ENCODE data around the gene ZBTB1. TPM values are rescaled to one million over a fixed set of nuclear protein-coding genes. Genes with fewer than 3 reads are reported as not detected.
"Not testable (repeated sequence)": the region's sequence is repeated elsewhere in the genome, so short reads cannot be mapped to it uniquely, and the experiment has no call there.

The ZBTB1 gene
- total and polyA plus RNA-seq, 10 of the 15 experiments (the other 5 are each of a cell fraction or from before 2014, with no cell fraction given), result 12.3 to 127 (median 40.0) TPM

DNA sequence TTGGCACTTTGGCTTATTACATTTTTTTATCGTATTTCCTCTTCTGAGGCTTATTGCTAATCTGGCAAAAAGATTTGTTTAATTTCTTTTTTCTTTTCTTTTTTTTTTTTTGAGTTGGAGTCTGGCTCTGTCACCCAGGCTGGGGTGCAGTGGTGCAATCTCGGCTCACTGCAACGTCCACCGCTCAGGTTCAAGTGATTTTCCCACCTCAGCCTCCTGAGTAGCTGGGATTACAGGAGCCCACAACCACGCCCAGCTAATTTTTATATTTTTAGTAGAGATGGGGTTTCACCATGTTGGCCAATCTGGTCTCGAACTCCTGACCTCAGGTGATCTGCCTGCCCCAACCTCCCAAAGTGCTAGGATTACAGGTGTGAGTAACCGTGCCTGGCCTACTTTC is 65.1 kb downstream of the ZBTB1 start:
- H4K20me1 ChIP-seq (ENCODE audit: control insufficient read depth, insufficient read depth); H3K79me2 ChIP-seq (ENCODE audit: control insufficient read depth, insufficient read depth, low read length); H3K9ac ChIP-seq (ENCODE audit: control insufficient read depth, insufficient read depth, low read length); BruUV-seq (replicated peaks); H3K4me1 ChIP-seq (ENCODE audit: control insufficient read depth, insufficient read depth, low read length); H3K36me3 ChIP-seq (ENCODE audit: control insufficient read depth in 2 of 2, insufficient read depth in 2 of 2, low read length in 1 of 2); FAIRE-seq; H3K4me2 ChIP-seq (ENCODE audit: control insufficient read depth, insufficient read depth); intact Hi-C loops (cut with micrococcal nuclease; ENCODE audit: unreplicated experiment); H3K27me3 ChIP-seq (replicated peaks in 1 of 2; ENCODE audit: control insufficient read depth in 2 of 2, insufficient read depth in 2 of 2, low read length in 1 of 2); CTCF ChIA-PET; ATAC-seq; in situ Hi-C loops (cut with MboI); DNase-seq (ENCODE audit: low read depth, low spot score); H2AFZ ChIP-seq (ENCODE audit: control insufficient read depth, low read depth, low read length); H3K27ac ChIP-seq (ENCODE audit: control insufficient read depth, insufficient read depth); RAD21 ChIA-PET (ENCODE audit: unreplicated experiment); H3K9me3 ChIP-seq (replicated peaks; ENCODE audit: control insufficient read depth, insufficient read depth, low read length); H3K4me3 ChIP-seq: not testable (repeated sequence)
- ChIA-PET SMC1A (ENCODE audit: uncharacterized antibody, unreplicated experiment) (interaction anchor here (0.8 kb wide), 1 partner anchor 9 kb away, joined by 3 read pairs; no protein-coding TSS in a partner anchor), POLR2A (interaction anchor here (0.7 kb wide), 1 partner anchor 84 kb away, joined by 3 read pairs; no protein-coding TSS in a partner anchor)
- 47% methylated on average over 6 of the region's 7 CpGs for WGBS (ENCODE audit: insufficient coverage, insufficient replicate concordance, low lambda C conversion rate, missing lambda C conversion rate)

DNA sequence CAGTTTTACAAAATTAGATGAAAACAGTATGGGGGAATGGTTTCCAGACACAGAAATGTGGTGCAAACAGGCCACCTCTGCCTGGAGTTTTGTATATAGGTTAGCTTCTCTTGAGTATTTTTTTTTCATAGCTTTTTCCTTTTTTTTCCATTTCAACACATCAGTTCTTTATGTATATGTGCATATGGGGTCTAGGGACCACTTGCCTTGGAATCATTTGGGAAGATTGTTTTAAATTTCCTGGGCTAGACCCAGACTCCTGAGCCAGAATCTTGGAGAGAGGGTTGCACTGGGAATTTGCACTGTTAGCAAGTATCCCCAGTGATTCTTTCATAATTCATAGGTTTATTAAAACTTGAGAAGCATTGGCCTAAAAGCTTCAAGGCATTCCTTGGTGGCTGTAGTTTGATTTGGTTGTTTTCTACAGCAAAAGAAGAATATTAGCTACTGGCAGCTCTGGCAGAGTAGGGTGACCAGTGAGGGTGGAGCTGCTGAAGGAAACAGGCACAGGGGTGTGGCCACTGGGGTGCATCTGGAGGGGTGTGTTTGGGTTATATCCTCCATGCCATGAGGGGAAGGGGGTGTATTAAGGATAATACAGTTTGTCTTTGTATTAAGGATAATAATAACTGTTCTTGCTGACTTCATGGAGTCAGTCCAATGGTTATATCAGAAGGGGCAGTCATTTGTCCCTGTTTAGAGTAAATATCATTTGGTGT is 68.0 kb downstream of the ZBTB1 start:
- Histone ChIP-seq H3K79me2 (ENCODE audit: control insufficient read depth, insufficient read depth, low read length) (no peaks in the 10 kb centered on the region), H3K36me3 (ENCODE audit: control insufficient read depth in 2 of 2, insufficient read depth in 2 of 2, low read length in 1 of 2) (no peaks in the 10 kb centered on the region), H2AFZ (ENCODE audit: control insufficient read depth, low read depth, low read length) (no peak overlapping the region), H3K4me2 (ENCODE audit: control insufficient read depth, insufficient read depth) (no peak overlapping the region), H3K27me3 (replicated peaks in 1 of 2; ENCODE audit: control insufficient read depth in 2 of 2, insufficient read depth in 2 of 2, low read length in 1 of 2) (no peaks in the 10 kb centered on the region; a peak in 1 of 4 replicates), H4K20me1 (ENCODE audit: control insufficient read depth, insufficient read depth) (no peaks in the 10 kb centered on the region), H3K9ac (ENCODE audit: control insufficient read depth, insufficient read depth, low read length) (no peak overlapping the region), H3K9me3 (replicated peaks; ENCODE audit: control insufficient read depth, insufficient read depth, low read length) (no peaks in the 10 kb centered on the region), H3K27ac (ENCODE audit: control insufficient read depth, insufficient read depth) (no peak overlapping the region), H3K4me1 (ENCODE audit: control insufficient read depth, insufficient read depth, low read length) (no peaks in the 10 kb centered on the region), H3K4me3 (no peak overlapping the region)
- BruUV-seq (replicated peaks), result no TSS peak
- in situ Hi-C loops (cut with MboI), result no loop called here
- ChIA-PET POLR2A (interaction anchor here (0.6 kb wide), 1 partner anchor 149 kb away, joined by 3 read pairs; no protein-coding TSS in a partner anchor), RAD21 (ENCODE audit: unreplicated experiment) (no interaction called here), CTCF (interaction anchor here (0.6 to 1.3 kb wide), 2 partner anchors 65 to 228 kb away, joined by 3 to 4 read pairs; no protein-coding TSS in a partner anchor), SMC1A (ENCODE audit: uncharacterized antibody, unreplicated experiment) (interaction anchor here (0.5 to 1.3 kb wide), 2 partner anchors 18 to 297 kb away, joined by 3 to 4 read pairs; no protein-coding TSS in a partner anchor)
- no peak for ATAC-seq
- DNase-seq (ENCODE audit: low read depth, low spot score), result no peak
- intact Hi-C loops (cut with micrococcal nuclease; ENCODE audit: unreplicated experiment), result no loop called here
- no peak for FAIRE-seq
- TF ChIP-seq NFYA (IDR thresholded peaks at IDR 0.05; ENCODE audit: borderline replicate concordance, low read depth, low read length) (no peak), STAT1 (conservative IDR thresholded peaks at IDR 0.05) (no peak), HDGF (IDR thresholded peaks at IDR 0.05) (no peak), CHD1 (IDR thresholded peaks at IDR 0.05; ENCODE audit: low read depth, low read length) (no peak), SREBF1 (IDR thresholded peaks at IDR 0.05; ENCODE audit: low read length) (no peak), TCF3 (IDR thresholded peaks at IDR 0.05; ENCODE audit: borderline replicate concordance, insufficient read depth, low read depth, low read length) (no peak), PAX5 (IDR thresholded peaks at IDR 0.05; ENCODE audit: borderline replicate concordance, low read depth, low read length) (no peak), NFIC (IDR thresholded peaks at IDR 0.05; ENCODE audit: low read depth, low read length) (no peak)
- TF ChIP-seq, protein P1, sequence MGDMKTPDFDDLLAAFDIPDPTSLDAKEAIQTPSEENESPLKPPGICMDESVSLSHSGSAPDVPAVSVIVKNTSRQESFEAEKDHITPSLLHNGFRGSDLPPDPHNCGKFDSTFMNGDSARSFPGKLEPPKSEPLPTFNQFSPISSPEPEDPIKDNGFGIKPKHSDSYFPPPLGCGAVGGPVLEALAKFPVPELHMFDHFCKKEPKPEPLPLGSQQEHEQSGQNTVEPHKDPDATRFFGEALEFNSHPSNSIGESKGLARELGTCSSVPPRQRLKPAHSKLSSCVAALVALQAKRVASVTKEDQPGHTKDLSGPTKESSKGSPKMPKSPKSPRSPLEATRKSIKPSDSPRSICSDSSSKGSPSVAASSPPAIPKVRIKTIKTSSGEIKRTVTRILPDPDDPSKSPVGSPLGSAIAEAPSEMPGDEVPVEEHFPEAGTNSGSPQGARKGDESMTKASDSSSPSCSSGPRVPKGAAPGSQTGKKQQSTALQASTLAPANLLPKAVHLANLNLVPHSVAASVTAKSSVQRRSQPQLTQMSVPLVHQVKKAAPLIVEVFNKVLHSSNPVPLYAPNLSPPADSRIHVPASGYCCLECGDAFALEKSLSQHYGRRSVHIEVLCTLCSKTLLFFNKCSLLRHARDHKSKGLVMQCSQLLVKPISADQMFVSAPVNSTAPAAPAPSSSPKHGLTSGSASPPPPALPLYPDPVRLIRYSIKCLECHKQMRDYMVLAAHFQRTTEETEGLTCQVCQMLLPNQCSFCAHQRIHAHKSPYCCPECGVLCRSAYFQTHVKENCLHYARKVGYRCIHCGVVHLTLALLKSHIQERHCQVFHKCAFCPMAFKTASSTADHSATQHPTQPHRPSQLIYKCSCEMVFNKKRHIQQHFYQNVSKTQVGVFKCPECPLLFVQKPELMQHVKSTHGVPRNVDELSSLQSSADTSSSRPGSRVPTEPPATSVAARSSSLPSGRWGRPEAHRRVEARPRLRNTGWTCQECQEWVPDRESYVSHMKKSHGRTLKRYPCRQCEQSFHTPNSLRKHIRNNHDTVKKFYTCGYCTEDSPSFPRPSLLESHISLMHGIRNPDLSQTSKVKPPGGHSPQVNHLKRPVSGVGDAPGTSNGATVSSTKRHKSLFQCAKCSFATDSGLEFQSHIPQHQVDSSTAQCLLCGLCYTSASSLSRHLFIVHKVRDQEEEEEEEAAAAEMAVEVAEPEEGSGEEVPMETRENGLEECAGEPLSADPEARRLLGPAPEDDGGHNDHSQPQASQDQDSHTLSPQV (IDR thresholded peaks at IDR 0.05), result no peak

Measured in GM12878 (cell line).